ENCODE results near the gene TMCO4.

The TMCO4 gene

GRCh38 chr1:19794583-19794982 lies 5.1 kb downstream of the TMCO4 start:
- CTCF ChIA-PET: no interaction called here
- no peak overlapping the region for H3K4me3 ChIP-seq (ENCODE audit: low read depth, low read length)
- no peaks in the 10 kb centered on the region for H3K4me1 ChIP-seq (ENCODE audit: control insufficient read depth, insufficient read depth, low read length)
- H3K9me3 ChIP-seq (ENCODE audit: control insufficient read depth, insufficient read depth, low read depth, low read length): no peaks in the 10 kb centered on the region
- TF ChIP-seq ZNF146 (tag by site-specific recombination; IDR thresholded peaks at IDR 0.05) (peak; percentile 67), ZNF513 (tag by site-specific recombination; IDR thresholded peaks at IDR 0.05) (no peak)
- H3K36me3 ChIP-seq (ENCODE audit: control insufficient read depth in 2 of 2, insufficient read depth in 1 of 2, low read length in 2 of 2): no peaks in the 10 kb centered on the region
- POLR2A ChIA-PET: no interaction called here
- no peak overlapping the region for H3K27ac ChIP-seq (ENCODE audit: extremely low read depth, low read depth, low read length)

DNA sequence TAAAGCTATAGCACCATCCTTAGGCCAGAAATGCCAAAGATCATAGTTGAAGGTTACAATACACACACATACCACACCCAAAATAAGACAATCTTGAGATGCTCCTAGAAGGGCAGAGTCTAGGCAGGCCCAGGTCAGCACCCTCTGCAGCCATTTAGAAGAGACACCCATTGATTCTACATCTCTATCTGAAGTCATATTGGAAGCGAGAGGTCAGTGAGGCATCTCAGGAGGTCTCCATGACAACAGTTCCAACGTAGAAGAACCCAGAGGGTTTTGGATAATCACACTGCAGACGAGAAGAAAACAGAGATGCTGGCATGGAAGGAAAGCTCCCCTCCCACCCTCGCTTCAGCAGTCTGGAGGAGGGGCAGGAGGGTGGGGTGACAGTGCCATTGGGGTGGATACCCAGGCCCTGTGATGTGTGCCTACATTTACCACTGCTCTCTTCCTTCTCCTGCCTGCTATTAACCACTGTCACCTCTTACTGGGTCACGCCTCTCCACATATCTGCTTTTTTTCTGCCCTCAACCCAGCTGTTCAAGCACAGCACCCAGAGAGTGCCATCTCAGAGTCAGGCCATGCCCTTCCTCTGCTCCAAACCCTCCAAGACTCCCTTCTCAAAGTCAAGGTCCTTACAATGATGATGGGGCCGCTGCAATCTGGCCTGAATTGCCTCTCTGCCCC lies 6.2 kb downstream of the TMCO4 start:
- no peaks in the 10 kb centered on the region for H3K4me1 ChIP-seq (ENCODE audit: control insufficient read depth, insufficient read depth, low read length)
- H3K27ac ChIP-seq (ENCODE audit: extremely low read depth, low read depth, low read length): no peak overlapping the region
- POLR2A ChIA-PET: no interaction called here
- TF ChIP-seq ZNF341 (tag by site-specific recombination; IDR thresholded peaks at IDR 0.05; ENCODE audit: low read depth) (no peak), ZNF214 (tag by site-specific recombination; IDR thresholded peaks at IDR 0.05; ENCODE audit: borderline replicate concordance) (no peak), ZNF138 (tag by site-specific recombination; IDR thresholded peaks at IDR 0.05; ENCODE audit: borderline replicate concordance) (no peak), ZNF791 (tag by site-specific recombination; IDR thresholded peaks at IDR 0.05) (no peak), ATF2 (tag by site-specific recombination; IDR thresholded peaks at IDR 0.05; ENCODE audit: low read depth) (no peak), ZNF274 (IDR thresholded peaks at IDR 0.05; ENCODE audit: low read length) (no peak), ZNF274 (tag by site-specific recombination; IDR thresholded peaks at IDR 0.05; ENCODE audit: borderline replicate concordance) (no peak), ZNF140 (tag by site-specific recombination; IDR thresholded peaks at IDR 0.05) (no peak), ZFP41 (tag by site-specific recombination; IDR thresholded peaks at IDR 0.05; ENCODE audit: borderline replicate concordance) (no peak), ZNF707 (tag by site-specific recombination; IDR thresholded peaks at IDR 0.05) (no peak), ZBTB17 (tag by site-specific recombination; IDR thresholded peaks at IDR 0.05) (no peak), TCF7L2 (IDR thresholded peaks at IDR 0.05; ENCODE audit: borderline replicate concordance, low read depth, low read length) (no peak), ZNF184 (tag by site-specific recombination; IDR thresholded peaks at IDR 0.05) (no peak), ZNF514 (tag by site-specific recombination; IDR thresholded peaks at IDR 0.05) (no peak), ZNF677 (tag by site-specific recombination; IDR thresholded peaks at IDR 0.05) (no peak), ZNF670 (tag by site-specific recombination; IDR thresholded peaks at IDR 0.05; ENCODE audit: low read depth) (no peak)
- TF ChIP-seq, protein P1, sequence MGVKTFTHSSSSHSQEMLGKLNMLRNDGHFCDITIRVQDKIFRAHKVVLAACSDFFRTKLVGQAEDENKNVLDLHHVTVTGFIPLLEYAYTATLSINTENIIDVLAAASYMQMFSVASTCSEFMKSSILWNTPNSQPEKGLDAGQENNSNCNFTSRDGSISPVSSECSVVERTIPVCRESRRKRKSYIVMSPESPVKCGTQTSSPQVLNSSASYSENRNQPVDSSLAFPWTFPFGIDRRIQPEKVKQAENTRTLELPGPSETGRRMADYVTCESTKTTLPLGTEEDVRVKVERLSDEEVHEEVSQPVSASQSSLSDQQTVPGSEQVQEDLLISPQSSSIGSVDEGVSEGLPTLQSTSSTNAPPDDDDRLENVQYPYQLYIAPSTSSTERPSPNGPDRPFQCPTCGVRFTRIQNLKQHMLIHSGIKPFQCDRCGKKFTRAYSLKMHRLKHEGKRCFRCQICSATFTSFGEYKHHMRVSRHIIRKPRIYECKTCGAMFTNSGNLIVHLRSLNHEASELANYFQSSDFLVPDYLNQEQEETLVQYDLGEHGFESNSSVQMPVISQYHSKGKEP (tag by site-specific recombination; IDR thresholded peaks at IDR 0.05): no peak
- TF ChIP-seq, protein P2, sequence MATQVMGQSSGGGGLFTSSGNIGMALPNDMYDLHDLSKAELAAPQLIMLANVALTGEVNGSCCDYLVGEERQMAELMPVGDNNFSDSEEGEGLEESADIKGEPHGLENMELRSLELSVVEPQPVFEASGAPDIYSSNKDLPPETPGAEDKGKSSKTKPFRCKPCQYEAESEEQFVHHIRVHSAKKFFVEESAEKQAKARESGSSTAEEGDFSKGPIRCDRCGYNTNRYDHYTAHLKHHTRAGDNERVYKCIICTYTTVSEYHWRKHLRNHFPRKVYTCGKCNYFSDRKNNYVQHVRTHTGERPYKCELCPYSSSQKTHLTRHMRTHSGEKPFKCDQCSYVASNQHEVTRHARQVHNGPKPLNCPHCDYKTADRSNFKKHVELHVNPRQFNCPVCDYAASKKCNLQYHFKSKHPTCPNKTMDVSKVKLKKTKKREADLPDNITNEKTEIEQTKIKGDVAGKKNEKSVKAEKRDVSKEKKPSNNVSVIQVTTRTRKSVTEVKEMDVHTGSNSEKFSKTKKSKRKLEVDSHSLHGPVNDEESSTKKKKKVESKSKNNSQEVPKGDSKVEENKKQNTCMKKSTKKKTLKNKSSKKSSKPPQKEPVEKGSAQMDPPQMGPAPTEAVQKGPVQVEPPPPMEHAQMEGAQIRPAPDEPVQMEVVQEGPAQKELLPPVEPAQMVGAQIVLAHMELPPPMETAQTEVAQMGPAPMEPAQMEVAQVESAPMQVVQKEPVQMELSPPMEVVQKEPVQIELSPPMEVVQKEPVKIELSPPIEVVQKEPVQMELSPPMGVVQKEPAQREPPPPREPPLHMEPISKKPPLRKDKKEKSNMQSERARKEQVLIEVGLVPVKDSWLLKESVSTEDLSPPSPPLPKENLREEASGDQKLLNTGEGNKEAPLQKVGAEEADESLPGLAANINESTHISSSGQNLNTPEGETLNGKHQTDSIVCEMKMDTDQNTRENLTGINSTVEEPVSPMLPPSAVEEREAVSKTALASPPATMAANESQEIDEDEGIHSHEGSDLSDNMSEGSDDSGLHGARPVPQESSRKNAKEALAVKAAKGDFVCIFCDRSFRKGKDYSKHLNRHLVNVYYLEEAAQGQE (tag by site-specific recombination; IDR thresholded peaks at IDR 0.05): no peak
- CTCF ChIA-PET: no interaction called here
- H3K4me3 ChIP-seq (ENCODE audit: low read depth, low read length): no peak overlapping the region
- no peaks in the 10 kb centered on the region for H3K36me3 ChIP-seq (ENCODE audit: control insufficient read depth in 2 of 2, insufficient read depth in 1 of 2, low read length in 2 of 2)
- H3K9me3 ChIP-seq (ENCODE audit: control insufficient read depth, insufficient read depth, low read depth, low read length): no peaks in the 10 kb centered on the region
